SU-DHL-6 (cell line): ENCODE results near the gene ART5.

Source experiments
- H2AFZ ChIP-seq: fragments of 200-600 bp; sonication (generic); 2 replicates; pipeline ENCODE4 v1.6.1; 2014; ENCODE audit warnings: low read depth, mild to moderate bottlenecking, moderate library complexity, mixed read lengths, antibody characterized with exemption, low read length; ENCODE audit not compliant: severe bottlenecking
- H3F3A ChIP-seq: fragments of 200-600 bp; shearing (Covaris generic); 2 replicates; pipeline ENCODE4 v1.6.0; 2016; ENCODE audit warnings: antibody characterized with exemption, mild to moderate bottlenecking; ENCODE audit not compliant: insufficient read depth
- H3K27ac ChIP-seq: fragments of 200-600 bp; sonication (generic); 2 replicates; pipeline ENCODE4 v1.5.1; 2016; ENCODE audit warnings: low read depth, mild to moderate bottlenecking, low read length, moderate library complexity, mixed read lengths
- H3K27me3 ChIP-seq: fragments of 200-600 bp; sonication (generic), shearing (Covaris generic); 2 replicates; pipeline ENCODE4 v1.6.0; 2014; ENCODE audit warnings: mild to moderate bottlenecking, low read length
- H3K36me3 ChIP-seq: fragments of 200-600 bp; sonication (generic); 2 replicates; pipeline ENCODE4 v1.6.1; 2014; ENCODE audit warnings: mild to moderate bottlenecking, low read length, mixed read lengths
- H3K4me2 ChIP-seq: fragments of 300-600, 200-600 bp; shearing (Covaris generic), sonication (generic); 2 replicates; pipeline ENCODE4 v1.6.0; 2014; ENCODE audit warnings: low read length, low read depth, mild to moderate bottlenecking; ENCODE audit not compliant: poor library complexity, severe bottlenecking
- H3K4me3 ChIP-seq: fragments of 200-600 bp; sonication (generic); 2 replicates; pipeline ENCODE4 v1.5.1; 2014; ENCODE audit warnings: antibody characterized with exemption, low read length, mild to moderate bottlenecking, mixed read lengths; ENCODE audit not compliant: insufficient read depth, poor library complexity, severe bottlenecking
- H3K79me2 ChIP-seq: fragments of 200-600 bp; sonication (generic); 2 replicates; pipeline ENCODE4 v1.6.1; 2014; ENCODE audit warnings: mild to moderate bottlenecking, low read length, moderate library complexity; ENCODE audit not compliant: insufficient read depth
- H3K9ac ChIP-seq: fragments of 200-600 bp; sonication (generic); 2 replicates; pipeline ENCODE4 v1.7.0; 2014; ENCODE audit warnings: mild to moderate bottlenecking, low read length
- H3K9me2 ChIP-seq: fragments of 200-600 bp; sonication (generic); replicated peaks from 2 replicates; pipeline ENCODE4 v1.6.1; 2014; ENCODE audit warnings: low read length; ENCODE audit not compliant: insufficient read depth
- H3K9me3 ChIP-seq: fragments of 200-600 bp; sonication (generic); 2 replicates; pipeline ENCODE4 v1.6.1; 2014; ENCODE audit warnings: low read length, mixed read lengths; ENCODE audit not compliant: insufficient read depth
- H4K20me1 ChIP-seq: fragments of 200-600 bp; sonication (generic); 2 replicates; pipeline ENCODE4 v1.6.1; 2014; ENCODE audit warnings: low read depth, mild to moderate bottlenecking, antibody characterized with exemption, low read length, moderate library complexity, mixed read lengths
- CTCF ChIP-seq: fragments of 200-600 bp; sonication (generic); IDR thresholded peaks from one replicate; pipeline ENCODE4 v1.5.1; 2017; ENCODE audit warnings: antibody characterized with exemption, mild to moderate bottlenecking, low read length, moderate library complexity; ENCODE audit not compliant: insufficient read depth, poor library complexity, severe bottlenecking
- EZH2phosphoT487 ChIP-seq: fragments of 200-600 bp; sonication (generic), shearing (Covaris generic); conservative IDR thresholded peaks from 2 replicates; pipeline ENCODE4 v1.6.1; 2018; ENCODE audit warnings: mild to moderate bottlenecking, antibody characterized with exemption, low read length, moderate library complexity, mixed read lengths

The ART5 gene

GRCh38 chr11:3671334-3672254 lies 29.8 kb upstream of the ART5 start, which contains the start of gene CHRNA10:
Gene CHRNA10, minus strand, starts transcription at chr11:3671384. Its CDS starts 72 bp downstream, at chr11:3671312.
- Histone ChIP-seq H3K27ac (no peak within 1 kb of the TSS), H2AFZ (no peak within 1 kb of the TSS), H3K36me3 (peaks cover 23% of the 10 kb centered on the region; the same call in 1 of the 2 replicates), H3K9me2 (no peaks in the 10 kb centered on the region), H3K9me3 (no peaks in the 10 kb centered on the region), H3K4me3 (no peak within 1 kb of the TSS), H3K4me2 (no peak within 1 kb of the TSS), H3F3A (no peaks in the 10 kb centered on the region), H3K27me3 (no peaks in the 10 kb centered on the region), H3K79me2 (no peaks in the 10 kb centered on the region), H4K20me1 (no peaks in the 10 kb centered on the region), H3K9ac (no peak within 1 kb of the TSS)
- TF ChIP-seq CTCF (no peak), EZH2phosphoT487 (no peak)

GRCh38 chr11:3669742-3670183 lies 28.0 kb upstream of the ART5 start:
- Histone ChIP-seq H3K4me2 (no peak overlapping the region), H3K9me2 (no peaks in the 10 kb centered on the region), H3K79me2 (no peaks in the 10 kb centered on the region), H3K36me3 (peaks cover 7% of the 10 kb centered on the region; the same call in 1 of the 2 replicates), H3K9me3 (no peaks in the 10 kb centered on the region), H4K20me1 (no peaks in the 10 kb centered on the region), H3K27ac (no peak overlapping the region), H3K9ac (no peak overlapping the region), H3K27me3 (no peaks in the 10 kb centered on the region), H2AFZ (no peak overlapping the region), H3F3A (no peaks in the 10 kb centered on the region), H3K4me3 (no peak overlapping the region)
- no peak for TF ChIP-seq CTCF
- no peak for TF ChIP-seq EZH2phosphoT487

GRCh38 chr11:3669128-3669527 lies 27.3 kb upstream of the ART5 start:
- Histone ChIP-seq H3K36me3 (peaks cover 2% of the 10 kb centered on the region; the same call in 1 of the 2 replicates), H3K79me2 (no peaks in the 10 kb centered on the region), H3K9me2 (no peaks in the 10 kb centered on the region), H3K9me3 (no peaks in the 10 kb centered on the region), H3K4me2 (no peak overlapping the region), H3K27ac (no peak overlapping the region), H4K20me1 (no peaks in the 10 kb centered on the region), H3K9ac (no peak overlapping the region), H3K27me3 (no peaks in the 10 kb centered on the region), H3K4me3 (no peak overlapping the region), H3F3A (no peaks in the 10 kb centered on the region), H2AFZ (no peak overlapping the region)
- TF ChIP-seq EZH2phosphoT487 (no peak), CTCF (no peak)
